ENCODE results near the gene HOXC13. TPM values are rescaled to one million over a fixed set of nuclear protein-coding genes. Genes with fewer than 3 reads are reported as not detected.

Gene HOXC13
- total RNA-seq, 2 experiments from 2014 or later = not detected

GRCh38 chr12:53974084-53975063, 35.7 kb downstream of the HOXC13 start, which contains the start of gene HOTAIR:
Gene HOTAIR, minus strand, starts transcription at chr12:53974954.
- Mint-ChIP-seq H3K36me3 (ENCODE audit: low read depth) (peaks cover 4% of the 10 kb centered on the region), H3K27ac (no peak within 1 kb of the TSS), H3K9me3 (peaks cover 4% of the 10 kb centered on the region), H3K27me3 (peaks cover 78% of the 10 kb centered on the region), H3K4me3 (peak within 1 kb of the TSS; percentile 43), H3K4me1 (ENCODE audit: low read depth) (peaks cover 15% of the 10 kb centered on the region)
- no peak for TF ChIP-seq CTCF (IDR thresholded peaks at IDR 0.05)
- DNase-seq (peak; percentile 48), ATAC-seq (peak; percentile 66)
- ChIA-PET CTCF (no interaction called here), POLR2A (interaction anchor here (1.6 kb wide), 1 partner anchor 16 kb away, joined by 4 read pairs; no protein-coding TSS in a partner anchor)
- intact Hi-C loops (cut with micrococcal nuclease) = loop anchor here (5.0 kb wide), 1 partner anchor 37 kb away; the partner anchor contains the start of gene HOXC13

- TF ChIP-seq CTCF (IDR thresholded peaks at IDR 0.05) = no peak
- DNase-seq (no peak), ATAC-seq (no peak)
- ChIA-PET CTCF (interaction anchor here (2.2 kb wide), 1 partner anchor 11 kb away, joined by 13 read pairs; the partner anchor contains the start of gene HOXC10), POLR2A (no interaction called here)
- Mint-ChIP-seq H3K4me3 (no peak overlapping the region), H3K9me3 (peaks cover 4% of the 10 kb centered on the region), H3K27me3 (peaks cover 79% of the 10 kb centered on the region), H3K36me3 (ENCODE audit: low read depth) (peaks cover 4% of the 10 kb centered on the region), H3K4me1 (ENCODE audit: low read depth) (peaks cover 15% of the 10 kb centered on the region), H3K27ac (no peak overlapping the region)
- intact Hi-C loops (cut with micrococcal nuclease) = no loop called here
Observed at GRCh38 chr12:53975064-53975471, 36.4 kb downstream of the HOXC13 start.

GRCh38 chr12:53975479-53976152, 37.0 kb downstream of the HOXC13 start:
- Mint-ChIP-seq H3K9me3 (peaks cover 4% of the 10 kb centered on the region), H3K36me3 (ENCODE audit: low read depth) (peaks cover 4% of the 10 kb centered on the region), H3K4me3 (peak overlapping the region; percentile 24), H3K4me1 (ENCODE audit: low read depth) (peaks cover 15% of the 10 kb centered on the region), H3K27ac (no peak overlapping the region), H3K27me3 (peaks cover 83% of the 10 kb centered on the region)
- no peak for TF ChIP-seq CTCF (IDR thresholded peaks at IDR 0.05)
- CTCF ChIA-PET = interaction anchor here (1.0 to 2.2 kb wide), 3 partner anchors 10 to 57 kb away, joined by 5 to 13 read pairs (median 5); partner anchors contain the start of genes HOXC10 and HOXC5
- DNase-seq (no peak), ATAC-seq (no peak)
- intact Hi-C loops (cut with micrococcal nuclease) = no loop called here
- POLR2A ChIA-PET = interaction anchor here (1.0 to 1.7 kb wide), 2 partner anchors 14 to 39 kb away, joined by 3 to 4 read pairs; no protein-coding TSS in a partner anchor

GRCh38 chr12:53976172-53976822, 37.7 kb downstream of the HOXC13 start:
- Mint-ChIP-seq H3K36me3 (ENCODE audit: low read depth) (peaks cover 4% of the 10 kb centered on the region), H3K4me3 (no peak overlapping the region), H3K27ac (no peak overlapping the region), H3K4me1 (ENCODE audit: low read depth) (peaks cover 18% of the 10 kb centered on the region), H3K9me3 (peaks cover 4% of the 10 kb centered on the region), H3K27me3 (peaks cover 84% of the 10 kb centered on the region)
- ChIA-PET POLR2A (interaction anchor here (1.0 to 1.7 kb wide), 2 partner anchors 14 to 38 kb away, joined by 3 to 4 read pairs; no protein-coding TSS in a partner anchor), CTCF (interaction anchor here (1.0 to 2.2 kb wide), 3 partner anchors 10 to 57 kb away, joined by 5 to 13 read pairs (median 5); partner anchors contain the start of genes HOXC10 and HOXC5)
- intact Hi-C loops (cut with micrococcal nuclease) = no loop called here
- DNase-seq (no peak), ATAC-seq (no peak)
- no peak for TF ChIP-seq CTCF (IDR thresholded peaks at IDR 0.05)

Measured in activated CD8-positive, alpha-beta T cell treated with anti-CD3 and anti-CD28 coated beads for 36 hours (primary cell).